Measurements from ENCODE around the gene GOLGA1.

Gene GOLGA1

GRCh38 chr9:124869466-124869985 is 71.4 kb downstream of the GOLGA1 start:
- TF ChIP-seq CTCF (IDR thresholded peaks at IDR 0.05; ENCODE audit: low read length, missing control alignments), result no peak
- H3K4me3 ChIP-seq (replicated peaks; ENCODE audit: low read depth, low read length), result peak overlapping the region; percentile 94
- no peak for DNase-seq (ENCODE audit: low read depth)

- peak; percentile 16 for TF ChIP-seq CTCF (IDR thresholded peaks at IDR 0.05; ENCODE audit: low read length, missing control alignments)
- peak overlapping the region; percentile 94 for H3K4me3 ChIP-seq (replicated peaks; ENCODE audit: low read depth, low read length)
- peak; percentile 76 for DNase-seq (ENCODE audit: low read depth)
Observed at GRCh38 chr9:124868511-124869465, 72.1 kb downstream of the GOLGA1 start.

- H3K4me3 ChIP-seq (replicated peaks; ENCODE audit: low read depth, low read length), result no peak overlapping the region
- no peak for TF ChIP-seq CTCF (IDR thresholded peaks at IDR 0.05; ENCODE audit: low read length, missing control alignments)
- DNase-seq (ENCODE audit: low read depth), result no peak
Observed at GRCh38 chr9:124863371-124863871, 77.5 kb downstream of the GOLGA1 start.

- DNase-seq (ENCODE audit: low read depth), result peak; percentile 92
- peak; percentile 9 for TF ChIP-seq CTCF (IDR thresholded peaks at IDR 0.05; ENCODE audit: low read length, missing control alignments)
- peak within 1 kb of the TSS; percentile 85 for H3K4me3 ChIP-seq (replicated peaks; ENCODE audit: low read depth, low read length)
Observed at GRCh38 chr9:124861342-124862229, 79.3 kb downstream of the GOLGA1 start, which contains the start of the genes ARPC5L and RPL35. TSS of gene ARPC5L (plus strand) at chr9:124862130. CDS start at chr9:124869291, 7,161 bp downstream. TSS of gene RPL35 (minus strand) at chr9:124861957. CDS start at chr9:124861912, 45 bp downstream.

GRCh38 chr9:124860582-124861341 is 80.1 kb downstream of the GOLGA1 start:
- no peak for TF ChIP-seq CTCF (IDR thresholded peaks at IDR 0.05; ENCODE audit: low read length, missing control alignments)
- H3K4me3 ChIP-seq (replicated peaks; ENCODE audit: low read depth, low read length), result peak overlapping the region; percentile 85
- no peak for DNase-seq (ENCODE audit: low read depth)

Measured in fibroblast of pulmonary artery (primary cell).